Neural cell (in vitro differentiated cells): ENCODE results near the gene NDC1. TPM values are rescaled to one million over a fixed set of nuclear protein-coding genes. Genes with fewer than 3 reads are reported as not detected.

Source experiments
- H2AFZ ChIP-seq: fragments of 200-600, 300-800 bp; sonication (generic), shearing (Covaris generic); 2 replicates; pipeline ENCODE4 v1.6.0; 2014; ENCODE audit warnings: low read depth, mild to moderate bottlenecking, antibody characterized with exemption, low read length, moderate library complexity
- H3F3A ChIP-seq: fragments of 200-600 bp; shearing (Covaris generic); 2 replicates; pipeline ENCODE4 v1.6.1; 2016; ENCODE audit warnings: mild to moderate bottlenecking, moderate library complexity, mixed read lengths, antibody characterized with exemption, low read length; ENCODE audit not compliant: insufficient read depth, poor library complexity, severe bottlenecking
- H3K27ac ChIP-seq: fragments of 200-600, 300-800 bp; sonication (generic), shearing (Covaris generic); 2 replicates; pipeline ENCODE4 v1.5.1; 2014; ENCODE audit warnings: mild to moderate bottlenecking, low read length, moderate library complexity
- H3K27me3 ChIP-seq: fragments of 300-800, 200-600 bp; sonication (generic), shearing (Covaris generic); 2 replicates; pipeline ENCODE4 v1.6.0; 2014; ENCODE audit warnings: mild to moderate bottlenecking, low read depth, low read length, moderate library complexity; ENCODE audit not compliant: insufficient read depth
- H3K36me3 ChIP-seq: fragments of 300-800, 200-600 bp; sonication (generic), shearing (Covaris generic); 2 replicates; pipeline ENCODE4 v1.5.1; 2014; ENCODE audit warnings: mild to moderate bottlenecking, antibody characterized with exemption, low read length, moderate library complexity; ENCODE audit not compliant: insufficient read depth
- H3K4me2 ChIP-seq: fragments of 300-800, 200-600 bp; sonication (generic), shearing (Covaris generic); 2 replicates; pipeline ENCODE4 v1.6.0; 2014; ENCODE audit warnings: mild to moderate bottlenecking, low read length
- H3K4me3 ChIP-seq: fragments of 300-800, 200-600 bp; sonication (generic), shearing (Covaris generic); 2 replicates; pipeline ENCODE4 v1.5.1; 2014; ENCODE audit warnings: mild to moderate bottlenecking, low read length, moderate library complexity
- H3K79me2 ChIP-seq: fragments of 200-600 bp; shearing (Covaris generic); replicated peaks from 2 replicates; pipeline ENCODE4 v1.6.0; 2014; ENCODE audit warnings: mild to moderate bottlenecking, low read length, moderate library complexity; ENCODE audit not compliant: insufficient read depth
- H3K9ac ChIP-seq: fragments of 300-800, 200-600 bp; sonication (generic), shearing (Covaris generic); 2 replicates; pipeline ENCODE4 v1.6.1; 2016; ENCODE audit warnings: mild to moderate bottlenecking, low read length, mixed read lengths
- H3K9me2 ChIP-seq: fragments of 200-600 bp; shearing (Covaris generic); 2 replicates; pipeline ENCODE4 v1.6.1; 2016; ENCODE audit warnings: mild to moderate bottlenecking, low read length, mixed read lengths; ENCODE audit not compliant: insufficient read depth
- H3K9me3 ChIP-seq: fragments of 200-600, 300-800 bp; sonication (generic), shearing (Covaris generic); 2 replicates; pipeline ENCODE4 v1.6.1; 2016; ENCODE audit warnings: mild to moderate bottlenecking, mixed run types, low read length, moderate library complexity, mixed read lengths
- H4K20me1 ChIP-seq: fragments of 200-600 bp; shearing (Covaris generic); 2 replicates; pipeline ENCODE4 v1.6.1; 2016; ENCODE audit warnings: mild to moderate bottlenecking, mixed run types; ENCODE audit not compliant: insufficient read depth
- CTCF ChIP-seq: fragments of 450-650 bp; IDR thresholded peaks from 2 replicates; pipeline ENCODE4 v1.5.1; 2014; ENCODE audit warnings: antibody characterized with exemption, mild to moderate bottlenecking, moderate library complexity; ENCODE audit not compliant: poor library complexity, severe bottlenecking
- EP300 ChIP-seq: fragments of 450-650 bp; conservative IDR thresholded peaks from 2 replicates; pipeline ENCODE4 v1.6.1; 2014; ENCODE audit warnings: antibody characterized with exemption, mild to moderate bottlenecking, moderate library complexity; ENCODE audit not compliant: poor library complexity, severe bottlenecking
- EZH2 ChIP-seq: fragments of 200-600, 300-800 bp; shearing (Covaris generic), sonication (generic); IDR thresholded peaks from 2 replicates; pipeline ENCODE4 v1.6.1; 2014; ENCODE audit warnings: antibody characterized with exemption, low read length, borderline replicate concordance, mild to moderate bottlenecking; ENCODE audit not compliant: insufficient read depth, poor library complexity, severe bottlenecking
- MXI1 ChIP-seq: fragments of 450-650 bp; conservative IDR thresholded peaks from 2 replicates; pipeline ENCODE4 v1.6.1; 2014; ENCODE audit warnings: antibody characterized with exemption, mild to moderate bottlenecking; ENCODE audit not compliant: poor library complexity, severe bottlenecking
- POLR2AphosphoS5 ChIP-seq: IDR thresholded peaks from 2 replicates; pipeline ENCODE4 v1.6.1; 2012
- RAD21 ChIP-seq: fragments of 450-650 bp; conservative IDR thresholded peaks from 2 replicates; pipeline ENCODE4 v1.6.1; 2014; ENCODE audit warnings: antibody characterized with exemption, mild to moderate bottlenecking, moderate library complexity
- REST ChIP-seq: IDR thresholded peaks from 2 replicates; pipeline ENCODE4 v1.6.1; 2012; ENCODE audit warnings: borderline replicate concordance
- SMC3 ChIP-seq: fragments of 450-650 bp; conservative IDR thresholded peaks from 2 replicates; pipeline ENCODE4 v1.6.1; 2014; ENCODE audit warnings: antibody characterized with exemption, mild to moderate bottlenecking, moderate library complexity; ENCODE audit not compliant: poor library complexity
- TAF1 ChIP-seq: IDR thresholded peaks from 2 replicates; pipeline ENCODE4 v1.6.1; 2012; ENCODE audit warnings: low read depth
- polyA plus RNA-seq: library from polyadenylated mRNA; depleted of rRNA; stranded (reverse); fragments of >200 nt; gene quantifications from 2 replicates; pipeline ENCODE4 v1.2.3, GENCODE V29; 2014

The NDC1 gene
- polyA plus RNA-seq, 1 donor from 2014 or later: 18.0 TPM

DNA sequence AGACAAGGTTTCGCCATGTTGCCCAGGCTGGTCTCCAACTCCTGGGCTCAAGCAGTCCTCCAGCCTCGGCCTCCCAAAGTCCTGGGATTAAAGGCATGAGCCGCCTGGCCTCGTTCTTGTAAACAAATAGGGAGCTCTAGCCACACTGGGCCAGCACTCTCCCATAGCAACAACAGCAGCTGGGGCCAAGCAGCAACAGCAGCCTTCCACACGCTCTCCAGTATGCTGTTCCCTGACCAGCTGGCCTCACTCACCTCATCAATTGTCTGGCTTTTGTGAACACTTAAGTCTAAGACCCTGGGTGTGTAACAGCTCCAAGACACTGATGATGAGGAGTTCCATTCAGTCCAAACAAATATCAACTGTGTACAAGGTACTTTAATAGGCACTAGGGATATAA, 82.2 kb downstream of the NDC1 start:
- H3K9ac ChIP-seq: no peak overlapping the region
- TF ChIP-seq TAF1: no peak
- no peak for TF ChIP-seq EP300
- no peak for TF ChIP-seq RAD21
- TF ChIP-seq SMC3: no peak

GRCh38 chr1:53754484-53755312, 83.4 kb downstream of the NDC1 start:
- TF ChIP-seq MXI1 (no peak), EZH2 (no peak), RAD21 (peak; percentile 41), TAF1 (no peak), CTCF (peak; percentile 45), SMC3 (peak; percentile 46), POLR2AphosphoS5 (no peak), EP300 (no peak), REST (no peak)
- no peaks in the 10 kb centered on the region for H3F3A ChIP-seq
- no peak overlapping the region for H3K9ac ChIP-seq
- no peak overlapping the region for H2AFZ ChIP-seq
- no peak overlapping the region for H3K4me2 ChIP-seq
- no peak overlapping the region for H3K4me3 ChIP-seq
- no peaks in the 10 kb centered on the region for H3K27me3 ChIP-seq
- no peaks in the 10 kb centered on the region for H3K79me2 ChIP-seq
- H3K36me3 ChIP-seq: no peaks in the 10 kb centered on the region
- H3K27ac ChIP-seq: no peak overlapping the region
- H3K9me2 ChIP-seq: no peaks in the 10 kb centered on the region
- H3K9me3 ChIP-seq: no peaks in the 10 kb centered on the region
- H4K20me1 ChIP-seq: no peaks in the 10 kb centered on the region

More for the DNA sequence above, 82.2 kb downstream of the NDC1 start:
- Histone ChIP-seq H3K9me3 (no peaks in the 10 kb centered on the region), H3K79me2 (no peaks in the 10 kb centered on the region), H3K27ac (no peak overlapping the region), H3K9me2 (no peaks in the 10 kb centered on the region), H3K4me2 (no peak overlapping the region), H3F3A (no peaks in the 10 kb centered on the region), H3K36me3 (no peaks in the 10 kb centered on the region), H3K27me3 (no peaks in the 10 kb centered on the region), H3K4me3 (no peak overlapping the region), H2AFZ (no peak overlapping the region), H4K20me1 (no peaks in the 10 kb centered on the region)
